NCI-H446 (cell line): Measurements from ENCODE around the gene ZMYM2.
A peak's percentile ranks its signal among the peaks of the same experiment; 100 is the strongest.
"Not testable (repeated sequence)": the region's sequence is repeated elsewhere in the genome, so short reads cannot be mapped to it uniquely, and the experiment has no call there.

ENCODE experiments used
- DNase-seq, 2 experiments: peaks; one replicate each; lab custom pipeline; 2025; lab: John Stamatoyannopoulos, UW

Gene ZMYM2

DNA sequence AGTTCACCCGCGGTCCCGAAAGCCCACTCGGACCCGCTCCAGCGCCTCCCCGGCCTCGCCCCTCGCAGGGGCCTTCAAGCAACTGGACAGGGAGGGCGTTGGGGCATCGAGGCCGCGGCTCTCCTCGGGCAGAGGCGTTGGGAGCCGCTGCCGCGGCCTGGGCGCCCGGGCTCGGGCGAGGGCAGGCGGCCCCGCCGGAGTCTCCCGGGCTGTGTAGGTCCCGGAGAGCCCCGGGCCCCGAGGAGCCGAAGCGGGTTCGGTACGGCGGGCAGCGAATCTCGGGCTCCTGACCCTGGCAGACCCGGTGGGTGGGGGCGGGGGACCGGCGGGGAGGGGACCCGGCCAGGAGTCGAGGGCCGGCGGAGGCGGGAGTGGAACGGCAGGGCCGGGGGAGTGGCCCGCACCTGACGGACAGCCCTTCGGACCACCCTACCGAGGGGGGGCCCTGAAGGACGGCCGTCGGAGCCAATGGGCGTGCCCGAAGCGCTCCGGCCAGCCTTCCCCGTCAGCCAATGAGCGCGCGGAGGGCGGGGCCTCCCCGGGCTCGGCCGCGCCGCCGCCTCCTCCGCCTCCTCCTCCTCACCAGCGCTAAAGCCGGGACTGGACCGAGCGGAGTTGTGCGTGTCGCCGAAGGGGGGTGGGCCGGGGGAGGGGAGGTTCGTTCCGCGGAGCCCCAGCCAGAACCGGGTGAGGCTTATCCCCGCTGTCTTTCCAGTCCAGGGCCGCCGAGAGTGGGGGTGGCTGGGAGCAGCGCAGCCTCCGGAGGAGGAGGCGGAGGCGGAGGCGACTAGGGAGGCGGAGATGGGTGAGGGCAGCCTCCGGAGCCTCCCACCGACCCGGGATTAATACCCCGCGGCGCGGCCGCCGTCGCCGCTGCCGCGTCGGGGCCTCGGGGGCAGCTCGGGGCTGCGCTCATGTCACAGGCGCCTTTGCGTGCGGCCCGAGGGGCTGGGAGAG is at the start of gene ZMYM2:
Gene ZMYM2, plus strand, starts transcription at position 573 of the 957 bp plus-strand sequence. CDS start 34,346 bp downstream, outside the sequence.
- peak; percentile 80 to 97 for DNase-seq

GRCh38 chr13:19910336-19911072 is 48.0 kb upstream of the ZMYM2 start:
- DNase-seq: no peak

DNA sequence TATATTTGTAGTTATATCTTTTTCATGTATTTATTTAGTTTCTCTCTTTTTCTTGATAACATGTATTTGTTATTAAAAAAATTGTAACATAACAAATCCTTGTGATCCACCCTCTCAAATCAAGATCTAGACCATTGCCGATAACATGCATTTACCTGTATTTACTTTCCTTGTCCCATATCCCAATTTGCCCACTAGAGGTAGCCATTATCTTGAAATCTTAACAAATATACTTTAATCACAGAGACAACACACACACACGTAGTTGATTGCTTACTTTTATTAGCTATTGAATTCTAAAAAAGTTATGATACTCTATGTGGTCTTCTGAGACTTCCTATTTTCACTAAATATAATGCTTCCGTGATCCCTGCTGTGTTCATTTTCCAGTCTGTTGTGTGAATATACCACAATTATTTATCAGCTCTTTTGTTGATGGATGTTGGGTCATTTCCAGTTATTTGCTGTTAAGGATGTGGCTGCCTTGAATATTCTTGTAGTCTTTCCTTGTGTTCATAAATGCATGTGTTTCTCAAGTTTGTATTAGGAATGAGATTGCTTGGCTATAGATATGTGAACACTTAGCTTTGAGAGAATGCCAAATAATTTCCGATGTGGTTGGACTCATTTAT is 31.3 kb upstream of the ZMYM2 start:
- DNase-seq: peak in 1 of 2 experiments; percentile 12

DNA sequence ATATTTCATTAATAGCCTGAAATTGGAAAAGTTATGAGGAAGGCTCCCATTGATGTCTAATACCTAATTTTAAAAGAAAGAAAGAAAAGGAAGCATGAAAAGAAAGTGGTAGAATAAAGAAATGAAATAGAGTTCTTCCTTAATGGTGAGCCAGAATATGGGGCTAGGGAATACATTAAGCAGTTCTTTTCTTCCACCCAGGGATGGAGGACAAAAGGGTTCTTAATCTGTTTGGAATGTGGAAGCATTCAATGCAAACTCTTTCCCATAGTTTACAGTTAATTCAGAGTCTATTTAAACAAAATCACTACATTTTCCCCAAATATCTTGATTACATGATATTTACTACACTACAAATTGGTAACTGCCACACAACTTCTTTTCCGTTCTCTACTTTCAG is 18.4 kb upstream of the ZMYM2 start:
- DNase-seq: no peak

DNA sequence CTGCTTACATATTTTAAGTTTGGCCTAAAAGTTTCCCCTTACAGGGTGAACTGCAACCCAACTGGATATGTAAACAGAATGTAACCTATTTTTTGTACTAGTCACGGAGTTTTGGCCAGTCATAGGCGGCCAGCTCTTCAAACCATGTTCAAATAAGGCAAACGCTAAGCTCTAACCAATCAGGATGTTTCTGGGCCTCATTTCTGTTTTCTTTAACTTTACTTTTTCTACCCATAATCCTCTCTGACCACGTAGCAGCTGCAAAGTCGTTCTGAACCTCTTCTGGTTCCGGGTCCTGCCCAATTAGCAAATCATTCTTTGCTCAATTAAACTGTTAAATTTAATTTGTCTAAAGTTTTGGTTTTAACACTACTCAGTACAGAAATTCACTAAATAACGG is 8.2 kb upstream of the ZMYM2 start:
- DNase-seq: no peak

DNA sequence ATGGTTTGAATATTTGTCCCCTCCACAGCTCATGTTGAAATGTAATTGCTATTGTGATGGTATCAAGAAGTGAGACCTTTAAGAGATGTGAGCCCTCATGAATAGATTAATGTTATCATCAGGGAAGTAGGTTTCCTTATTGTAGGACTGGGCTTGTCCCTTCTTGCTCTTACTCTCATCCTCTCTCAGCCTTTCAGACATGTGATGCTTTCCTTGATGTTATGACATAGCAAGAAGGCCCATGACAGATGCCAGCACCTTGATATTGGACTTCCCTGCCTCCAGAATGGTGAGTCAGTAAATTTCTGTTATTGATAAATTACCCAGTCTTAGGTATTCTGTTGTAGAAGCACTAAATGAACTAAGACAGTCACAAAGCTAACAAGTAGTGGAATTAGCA is 5.7 kb upstream of the ZMYM2 start:
- no peak for DNase-seq

- DNase-seq: no peak
These were observed 2.5 kb upstream of the ZMYM2 start for GRCh38 chr13:19955873-19956559.

GRCh38 chr13:19957320-19958154 is 990 bp upstream of the ZMYM2 start:
- DNase-seq: peak; percentile 36 to 74

GRCh38 chr13:19959141-19959830 is 759 bp downstream of the ZMYM2 start:
- peak; percentile 38 to 40 for DNase-seq

DNA sequence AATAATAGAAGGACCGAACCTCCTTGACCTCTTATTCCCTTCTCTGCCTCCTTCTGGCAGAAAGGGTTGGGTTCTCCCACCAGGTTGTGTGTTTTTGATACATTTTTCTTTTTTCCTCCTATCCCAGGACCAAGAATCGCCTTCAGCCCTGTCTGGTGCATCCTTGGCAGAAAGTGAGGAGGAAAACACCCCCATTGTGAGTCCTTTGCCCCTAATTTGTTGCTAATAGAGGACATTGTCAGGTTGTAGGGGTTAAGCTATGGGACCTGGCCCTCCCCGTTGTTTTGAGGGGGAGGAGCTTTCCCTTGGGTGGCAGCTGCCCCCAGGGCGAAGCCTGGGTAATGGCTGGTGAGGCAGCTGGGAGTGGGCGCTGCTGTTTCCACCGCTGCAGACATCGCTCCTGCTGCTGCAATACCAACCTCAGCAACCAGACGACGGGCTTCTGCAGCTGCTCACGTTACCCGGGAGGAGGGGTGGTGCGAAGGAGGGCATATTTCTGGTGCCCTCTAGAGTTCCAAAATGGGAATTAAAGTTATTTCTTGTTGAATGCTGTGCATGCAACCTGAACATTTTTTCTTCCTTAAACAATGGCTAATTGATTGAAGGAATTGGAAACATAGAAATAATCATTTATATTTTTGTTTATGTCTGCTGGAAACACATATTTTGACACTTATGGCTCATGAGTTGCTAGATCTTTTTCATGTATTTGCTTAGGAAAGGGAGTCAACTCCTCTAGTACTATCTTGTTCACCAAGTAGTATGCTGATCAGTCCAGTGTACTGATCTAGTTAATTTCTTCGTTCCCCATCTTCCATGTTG is 1.5 kb downstream of the ZMYM2 start:
- DNase-seq: peak; percentile 71 to 89

- DNase-seq: no peak
These were observed 2.1 kb downstream of the ZMYM2 start for GRCh38 chr13:19960653-19960976.

DNA sequence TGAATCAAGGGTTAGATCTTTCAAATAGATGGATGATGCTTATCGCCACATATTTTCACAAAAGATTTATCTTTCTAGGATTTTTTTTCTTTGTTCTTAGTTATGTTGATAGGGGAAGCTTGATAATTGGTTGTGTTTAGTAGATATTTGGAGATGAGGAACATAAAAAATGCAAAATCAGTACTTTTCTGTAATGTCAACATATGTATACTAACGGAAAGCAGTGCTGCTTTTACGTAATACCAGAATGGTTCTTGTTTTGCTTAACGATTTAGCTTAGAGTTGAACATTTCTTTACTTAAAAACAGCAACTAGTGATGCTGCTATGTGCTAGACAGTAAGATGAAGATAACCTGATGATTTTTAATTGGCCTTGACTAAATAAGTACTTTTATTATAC is 3.0 kb downstream of the ZMYM2 start:
- DNase-seq: no peak

GRCh38 chr13:19961924-19962323 is 3.4 kb downstream of the ZMYM2 start:
- no peak for DNase-seq

DNA sequence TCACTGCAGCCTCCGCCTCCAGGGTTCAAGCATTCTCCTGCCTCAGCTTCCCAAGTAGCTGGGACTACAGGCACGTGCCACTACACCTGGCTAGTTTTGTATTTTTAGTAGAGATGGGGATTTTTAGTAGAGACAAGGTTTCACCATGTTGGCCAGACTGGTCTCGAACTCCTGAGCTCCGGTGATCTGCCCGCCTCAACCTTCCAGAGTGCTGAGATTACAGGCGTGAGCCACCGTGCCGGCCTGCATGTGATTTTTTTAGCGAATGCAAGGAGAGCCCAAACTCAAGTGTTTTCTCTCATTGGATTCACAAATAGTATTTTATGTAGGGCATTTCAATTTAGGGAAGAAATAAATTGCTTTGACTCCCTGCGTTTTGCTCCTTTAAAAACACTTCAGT is 4.4 kb downstream of the ZMYM2 start:
- DNase-seq: no peak

- no peak for DNase-seq
These were observed 9.1 kb downstream of the ZMYM2 start for GRCh38 chr13:19967621-19968020.

GRCh38 chr13:19974498-19975009 is 16.0 kb downstream of the ZMYM2 start:
- not testable (repeated sequence) for DNase-seq

DNA sequence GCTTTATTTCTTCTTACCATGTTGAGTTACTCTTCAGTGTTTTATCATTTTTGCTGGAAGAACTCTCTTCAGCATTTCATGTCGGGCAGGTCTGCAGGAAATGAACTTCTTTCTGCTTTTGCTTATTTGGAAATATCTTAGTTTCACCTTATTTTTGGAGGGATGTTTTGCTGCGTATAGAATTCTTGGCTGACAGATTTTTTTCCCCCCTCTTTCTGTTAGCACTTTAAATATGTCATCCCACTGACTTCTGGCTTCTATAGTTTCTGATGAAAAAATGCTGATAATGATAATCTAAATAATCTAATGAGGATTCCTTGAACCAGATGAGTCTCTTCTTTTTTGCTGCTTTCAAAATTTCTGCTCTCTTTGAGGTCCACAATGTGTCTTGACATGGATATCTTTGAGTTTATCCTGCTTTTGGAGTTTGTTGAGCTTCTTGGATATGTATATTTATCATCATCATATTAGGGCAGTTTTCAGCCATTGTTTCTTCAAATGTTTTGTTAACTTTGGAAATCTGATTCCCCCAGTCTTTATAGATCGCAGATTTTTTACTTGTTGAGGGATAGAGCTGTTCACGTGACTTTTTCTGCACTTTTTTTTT is 20.4 kb downstream of the ZMYM2 start:
- no peak for DNase-seq

DNA sequence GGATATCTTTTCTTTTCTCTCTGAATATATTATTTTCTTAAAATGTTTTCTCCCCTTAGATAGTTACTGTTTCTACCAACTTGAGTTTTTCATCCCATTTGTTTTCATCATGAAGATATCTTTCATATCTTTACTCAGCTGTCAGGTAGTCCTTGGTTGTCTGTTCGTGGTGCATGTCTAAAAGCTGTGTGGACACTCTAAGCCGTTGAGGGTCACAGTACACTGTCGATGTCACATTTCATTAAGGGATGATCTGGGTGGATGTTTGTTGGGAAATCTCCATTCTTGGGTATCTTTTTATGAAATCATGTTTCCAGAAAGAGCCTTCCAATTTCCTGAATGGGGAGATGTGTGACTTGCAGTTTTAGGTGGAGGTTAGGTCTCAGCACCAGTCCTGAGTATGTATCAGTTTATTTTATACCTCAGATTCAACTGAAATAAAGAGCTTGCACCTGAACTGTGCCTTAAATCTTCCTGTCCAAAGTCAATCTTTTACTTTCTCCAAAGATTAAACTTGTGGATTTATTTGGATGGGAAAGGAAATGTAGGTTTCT is 23.2 kb downstream of the ZMYM2 start:
- no peak for DNase-seq
